ENCODE data around the gene VPREB3. TPM values are rescaled to one million over a fixed set of nuclear protein-coding genes. Genes with fewer than 3 reads are reported as not detected.

The VPREB3 gene
- total and polyA plus RNA-seq, 2 donors (not counting 1 experiment from before 2014, with no cell fraction given): not detected

- Histone ChIP-seq H3K4me3 (replicated peaks in 1 of 4; ENCODE audit: control extremely low read depth in 1 of 4, insufficient read depth in 1 of 4, low read depth in 3 of 4, low read length in 4 of 4) (no peak overlapping the region), H3K4me2 (ENCODE audit: extremely low read depth, insufficient read depth, low read length) (no peak overlapping the region), H2AFZ (ENCODE audit: low read length) (no peak overlapping the region), H3K36me3 (ENCODE audit: control insufficient read depth, insufficient read depth, low read length) (no peaks in the 10 kb centered on the region), H4K20me1 (ENCODE audit: control insufficient read depth, extremely low read depth, insufficient read depth, low read length) (no peaks in the 10 kb centered on the region), H3K9me3 (ENCODE audit: control insufficient read depth, insufficient read depth, low read depth, low read length) (no peaks in the 10 kb centered on the region), H3K9ac (ENCODE audit: insufficient read depth, low read length) (no peak overlapping the region), H3K27ac (ENCODE audit: insufficient read depth, low read length) (no peak overlapping the region), H3K79me2 (ENCODE audit: control insufficient read depth, insufficient read depth, low read length) (no peaks in the 10 kb centered on the region), H3K27me3 (ENCODE audit: control insufficient read depth, insufficient read depth, low read length) (no peaks in the 10 kb centered on the region), H3K4me1 (ENCODE audit: control insufficient read depth, extremely low read depth, insufficient read depth, low read length) (no peaks in the 10 kb centered on the region)
- TF ChIP-seq, protein P1, sequence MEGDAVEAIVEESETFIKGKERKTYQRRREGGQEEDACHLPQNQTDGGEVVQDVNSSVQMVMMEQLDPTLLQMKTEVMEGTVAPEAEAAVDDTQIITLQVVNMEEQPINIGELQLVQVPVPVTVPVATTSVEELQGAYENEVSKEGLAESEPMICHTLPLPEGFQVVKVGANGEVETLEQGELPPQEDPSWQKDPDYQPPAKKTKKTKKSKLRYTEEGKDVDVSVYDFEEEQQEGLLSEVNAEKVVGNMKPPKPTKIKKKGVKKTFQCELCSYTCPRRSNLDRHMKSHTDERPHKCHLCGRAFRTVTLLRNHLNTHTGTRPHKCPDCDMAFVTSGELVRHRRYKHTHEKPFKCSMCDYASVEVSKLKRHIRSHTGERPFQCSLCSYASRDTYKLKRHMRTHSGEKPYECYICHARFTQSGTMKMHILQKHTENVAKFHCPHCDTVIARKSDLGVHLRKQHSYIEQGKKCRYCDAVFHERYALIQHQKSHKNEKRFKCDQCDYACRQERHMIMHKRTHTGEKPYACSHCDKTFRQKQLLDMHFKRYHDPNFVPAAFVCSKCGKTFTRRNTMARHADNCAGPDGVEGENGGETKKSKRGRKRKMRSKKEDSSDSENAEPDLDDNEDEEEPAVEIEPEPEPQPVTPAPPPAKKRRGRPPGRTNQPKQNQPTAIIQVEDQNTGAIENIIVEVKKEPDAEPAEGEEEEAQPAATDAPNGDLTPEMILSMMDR (conservative IDR thresholded peaks at IDR 0.05 in 1 of 2, IDR thresholded peaks at IDR 0.05 in 1 of 2; ENCODE audit: low read depth in 1 of 2, low read length in 2 of 2): no peak
- TF ChIP-seq EZH2 (IDR thresholded peaks at IDR 0.05; ENCODE audit: low read length, missing control alignments): no peak
- DNase-seq (ENCODE audit: low read depth in 2 of 2): no peak
Measured at GRCh38 chr22:23756891-23757290, 2.7 kb upstream of the VPREB3 start.

DNA sequence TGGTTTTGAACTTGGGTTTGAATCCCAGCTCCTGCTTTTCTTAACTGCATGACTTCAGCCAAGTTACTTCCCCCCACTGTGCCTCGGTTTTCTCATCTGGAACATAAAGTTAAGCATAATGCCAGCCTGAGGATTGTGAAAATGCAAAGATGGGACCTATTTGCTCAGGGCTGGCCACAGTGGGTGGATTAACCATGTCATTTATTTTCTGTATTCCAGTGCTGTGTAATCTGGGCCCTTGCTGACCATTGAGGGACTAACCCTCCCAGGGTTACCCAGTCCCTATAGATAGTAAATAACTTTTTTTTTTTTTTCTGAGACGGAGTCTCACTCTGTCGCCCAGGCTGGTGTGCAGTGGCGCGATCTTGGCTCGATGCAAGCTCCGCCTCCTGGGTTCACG lies 1.5 kb upstream of the VPREB3 start:
- Histone ChIP-seq H2AFZ (ENCODE audit: low read length) (no peak overlapping the region), H3K4me1 (ENCODE audit: control insufficient read depth, extremely low read depth, insufficient read depth, low read length) (no peaks in the 10 kb centered on the region), H3K9ac (ENCODE audit: insufficient read depth, low read length) (no peak overlapping the region), H3K4me3 (replicated peaks in 1 of 4; ENCODE audit: control extremely low read depth in 1 of 4, insufficient read depth in 1 of 4, low read depth in 3 of 4, low read length in 4 of 4) (no peak overlapping the region), H3K4me2 (ENCODE audit: extremely low read depth, insufficient read depth, low read length) (no peak overlapping the region), H4K20me1 (ENCODE audit: control insufficient read depth, extremely low read depth, insufficient read depth, low read length) (no peaks in the 10 kb centered on the region), H3K36me3 (ENCODE audit: control insufficient read depth, insufficient read depth, low read length) (no peaks in the 10 kb centered on the region), H3K79me2 (ENCODE audit: control insufficient read depth, insufficient read depth, low read length) (no peaks in the 10 kb centered on the region), H3K27me3 (ENCODE audit: control insufficient read depth, insufficient read depth, low read length) (no peaks in the 10 kb centered on the region), H3K27ac (ENCODE audit: insufficient read depth, low read length) (no peak overlapping the region), H3K9me3 (ENCODE audit: control insufficient read depth, insufficient read depth, low read depth, low read length) (no peaks in the 10 kb centered on the region)
- TF ChIP-seq, protein P1 (conservative IDR thresholded peaks at IDR 0.05 in 1 of 2, IDR thresholded peaks at IDR 0.05 in 1 of 2; ENCODE audit: low read depth in 1 of 2, low read length in 2 of 2): no peak
- TF ChIP-seq EZH2 (IDR thresholded peaks at IDR 0.05; ENCODE audit: low read length, missing control alignments): no peak
- no peak for DNase-seq (ENCODE audit: low read depth in 2 of 2)

DNA sequence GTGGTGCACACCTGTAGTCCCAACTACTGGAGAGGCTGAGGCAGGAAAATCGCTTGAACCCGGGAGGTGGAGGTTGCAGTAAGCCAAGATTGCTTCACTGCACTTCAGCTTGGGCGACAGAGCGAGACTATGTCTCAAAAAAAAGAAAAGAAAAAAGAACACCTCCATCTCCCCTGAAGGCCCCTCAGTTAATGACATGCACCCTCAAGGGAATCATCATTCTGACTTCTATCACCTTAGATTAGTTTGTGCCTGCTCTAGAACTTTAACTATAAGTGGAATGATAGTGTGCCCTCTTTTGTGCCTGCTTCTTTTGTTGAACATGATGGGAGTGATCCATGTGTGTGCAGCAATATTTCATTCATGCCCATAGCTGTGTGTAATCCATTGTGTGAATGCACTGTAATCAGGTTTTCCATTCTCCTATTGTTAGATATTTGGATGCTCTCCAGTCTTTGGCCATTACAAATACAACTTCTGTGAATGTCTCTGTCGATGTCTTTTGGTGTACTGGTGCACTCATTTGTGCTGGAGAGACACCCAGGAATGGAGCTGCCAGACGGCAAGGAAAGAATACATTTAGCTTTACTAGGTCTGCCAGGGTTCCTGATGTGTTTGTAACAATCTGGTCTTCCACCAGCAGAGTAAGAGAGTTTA lies 883 bp upstream of the VPREB3 start:
- DNase-seq (ENCODE audit: low read depth in 2 of 2): no peak
- no peak overlapping the region for H2AFZ ChIP-seq (ENCODE audit: low read length)
- H3K4me1 ChIP-seq (ENCODE audit: control insufficient read depth, extremely low read depth, insufficient read depth, low read length): no peaks in the 10 kb centered on the region

More for the DNA sequence above, 883 bp upstream of the VPREB3 start:
- no peak for TF ChIP-seq EZH2 (IDR thresholded peaks at IDR 0.05; ENCODE audit: low read length, missing control alignments)
- TF ChIP-seq, protein P1 (conservative IDR thresholded peaks at IDR 0.05 in 1 of 2, IDR thresholded peaks at IDR 0.05 in 1 of 2; ENCODE audit: low read depth in 1 of 2, low read length in 2 of 2): no peak
- Histone ChIP-seq H3K27ac (ENCODE audit: insufficient read depth, low read length) (no peak overlapping the region), H3K4me2 (ENCODE audit: extremely low read depth, insufficient read depth, low read length) (no peak overlapping the region), H3K27me3 (ENCODE audit: control insufficient read depth, insufficient read depth, low read length) (no peaks in the 10 kb centered on the region), H3K9me3 (ENCODE audit: control insufficient read depth, insufficient read depth, low read depth, low read length) (no peaks in the 10 kb centered on the region), H3K36me3 (ENCODE audit: control insufficient read depth, insufficient read depth, low read length) (no peaks in the 10 kb centered on the region), H4K20me1 (ENCODE audit: control insufficient read depth, extremely low read depth, insufficient read depth, low read length) (no peaks in the 10 kb centered on the region), H3K79me2 (ENCODE audit: control insufficient read depth, insufficient read depth, low read length) (no peaks in the 10 kb centered on the region), H3K4me3 (replicated peaks in 1 of 4; ENCODE audit: control extremely low read depth in 1 of 4, insufficient read depth in 1 of 4, low read depth in 3 of 4, low read length in 4 of 4) (no peak overlapping the region), H3K9ac (ENCODE audit: insufficient read depth, low read length) (no peak overlapping the region)
